ENCODE data around the gene MEF2D.

Gene MEF2D

DNA sequence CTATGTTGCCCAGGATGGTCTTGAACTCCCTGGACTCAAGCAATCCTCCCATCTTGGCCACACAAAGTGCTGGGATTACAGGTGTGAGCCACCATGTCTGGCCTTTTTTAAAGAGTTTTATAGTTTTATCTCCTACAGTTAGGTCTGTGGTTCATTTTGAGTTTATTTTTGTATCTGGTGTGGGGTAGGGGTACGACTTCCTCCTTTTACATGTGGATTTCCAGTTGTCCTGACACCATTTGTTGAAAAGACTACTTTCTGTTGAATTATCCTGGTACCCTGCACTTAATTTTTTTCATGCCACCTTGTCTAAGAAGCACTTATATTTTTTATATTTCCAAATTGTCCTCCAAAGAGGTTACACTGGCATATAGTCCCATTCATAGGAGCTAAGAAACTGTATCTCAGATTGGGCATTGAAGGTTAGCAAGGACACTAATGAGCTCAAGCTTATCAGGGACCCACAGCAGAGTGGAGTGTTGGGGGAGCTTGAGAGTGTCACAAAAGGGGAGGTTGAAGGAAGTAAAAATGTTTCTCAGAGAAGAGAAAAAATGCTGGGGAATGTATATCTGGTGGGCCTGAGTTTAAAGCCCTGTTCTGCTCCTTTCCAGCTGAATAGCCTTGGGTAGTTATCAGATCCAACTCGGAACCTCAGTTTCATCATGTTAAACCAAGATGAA is 23.4 kb upstream of the MEF2D start:
- DNase-seq: no peak

DNA sequence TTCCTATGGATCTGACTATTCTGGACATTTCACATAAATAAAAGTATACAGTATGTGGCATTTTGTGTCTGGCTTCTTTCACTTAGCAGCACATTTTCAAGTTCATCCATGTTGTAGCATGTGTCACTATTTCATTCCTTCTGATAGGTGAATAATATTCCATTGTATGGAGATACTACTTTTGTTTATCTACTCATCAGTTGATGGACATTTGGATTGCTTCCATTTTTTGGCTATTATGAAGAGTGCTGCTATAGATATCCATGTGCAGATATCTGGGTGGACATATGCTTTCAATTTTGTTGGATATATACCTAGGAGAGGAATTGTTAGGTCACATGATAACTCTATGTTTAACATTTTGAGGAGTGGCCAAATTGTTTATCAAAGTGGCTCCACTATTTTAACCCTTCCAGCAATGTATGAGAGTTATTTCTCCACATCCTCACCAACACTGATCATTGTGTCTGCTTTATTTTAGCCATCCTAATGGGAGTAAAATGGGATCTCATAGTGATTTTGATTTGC is 21.9 kb upstream of the MEF2D start:
- no peak for DNase-seq

DNA sequence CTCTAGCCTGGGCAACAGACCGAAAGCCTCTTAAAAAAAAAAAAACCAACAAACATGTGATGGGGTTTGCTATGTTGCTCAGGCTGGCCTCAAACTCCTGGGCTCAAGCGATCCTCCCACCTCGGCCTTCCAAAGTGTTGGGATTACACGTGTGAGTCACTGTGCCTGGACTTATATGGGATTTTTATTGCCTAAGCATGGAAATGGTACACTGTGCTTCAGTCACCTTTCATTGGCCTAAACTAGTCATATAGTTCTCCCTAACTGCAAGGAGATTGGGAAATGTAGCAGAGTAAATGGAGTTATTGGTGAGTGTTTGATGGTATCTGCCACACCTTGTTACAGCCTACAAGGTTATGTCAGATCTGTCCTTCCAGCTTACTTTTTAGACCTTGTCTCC is 17.2 kb upstream of the MEF2D start:
- no peak for DNase-seq

DNA sequence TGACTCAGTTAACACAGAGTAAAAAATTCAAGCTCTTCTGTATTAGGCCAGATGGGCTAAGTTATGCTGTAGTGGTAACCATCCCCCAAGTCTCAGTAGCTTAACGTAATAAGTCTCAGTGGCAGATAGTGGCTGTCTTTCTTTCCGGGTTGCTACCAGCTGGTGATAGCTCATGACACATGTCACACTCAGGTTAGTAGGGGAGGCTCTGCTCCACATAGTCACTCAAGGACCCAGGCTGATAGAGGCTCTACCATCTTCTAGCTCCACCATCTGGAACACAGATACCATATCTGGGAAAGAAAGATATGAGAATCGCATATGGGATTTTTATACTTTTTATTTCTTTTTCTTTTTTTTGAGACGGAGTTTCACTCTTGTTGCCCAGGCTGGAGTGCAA is 16.2 kb upstream of the MEF2D start:
- DNase-seq: no peak

DNA sequence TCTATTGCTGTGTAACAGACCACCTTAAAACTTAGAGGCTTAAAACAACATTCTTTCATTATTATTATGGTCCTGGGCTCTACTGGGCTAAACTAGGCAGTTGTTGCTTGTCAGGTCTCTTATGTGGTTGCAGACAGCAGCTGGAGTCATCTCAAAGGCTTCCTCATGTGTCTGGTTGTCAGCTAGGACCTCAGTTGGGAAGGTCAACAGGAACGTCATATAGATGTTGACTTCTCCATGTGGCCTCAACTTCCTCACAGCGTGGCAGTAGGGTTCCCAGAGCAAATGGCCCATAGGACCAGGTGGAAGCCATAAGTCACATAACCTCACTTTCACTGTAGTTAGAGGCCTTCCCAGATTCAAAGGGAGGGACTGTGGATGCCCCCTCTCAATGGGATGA is 15.4 kb upstream of the MEF2D start:
- DNase-seq: peak; percentile 78 to 88

DNA sequence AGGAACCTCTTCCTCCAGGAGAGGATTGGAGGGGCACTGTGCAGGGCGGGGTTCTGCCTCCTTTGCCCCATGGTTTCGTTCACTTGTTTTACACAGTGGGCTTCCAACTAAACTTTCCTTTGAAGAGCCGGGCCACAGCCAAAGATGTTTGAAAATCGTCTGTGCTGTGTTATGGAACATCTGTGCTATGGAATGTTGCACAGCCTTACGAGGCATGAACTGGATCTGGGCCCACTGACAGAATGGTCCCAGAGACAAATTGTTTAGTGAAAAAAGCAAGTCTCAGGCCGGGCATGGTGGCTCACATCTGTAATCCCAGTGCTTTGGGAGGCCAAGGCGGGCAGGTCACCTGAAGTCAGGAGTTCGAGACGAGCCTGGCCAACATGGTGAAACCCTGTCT is 12.6 kb upstream of the MEF2D start:
- DNase-seq: no peak

DNA sequence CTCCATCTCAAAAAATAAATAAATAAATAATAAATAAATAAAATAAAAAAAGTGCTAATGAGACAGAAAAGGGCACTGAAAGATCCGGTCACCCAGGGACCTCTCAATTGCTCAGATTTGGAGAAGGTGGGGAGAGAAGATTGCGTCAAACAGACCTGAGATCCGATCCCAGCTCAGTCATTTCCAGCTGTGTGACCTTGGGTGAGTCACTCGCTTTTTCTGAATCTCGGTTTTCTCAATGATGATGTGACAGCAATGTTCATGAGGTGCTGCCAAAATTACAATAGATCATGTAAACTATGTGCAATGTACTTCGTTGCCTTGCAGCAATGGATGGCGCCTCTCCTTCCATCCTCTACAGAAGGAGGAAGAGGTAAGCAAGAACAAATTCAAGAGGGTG is 11.1 kb upstream of the MEF2D start:
- DNase-seq: peak; percentile 73 to 76

DNA sequence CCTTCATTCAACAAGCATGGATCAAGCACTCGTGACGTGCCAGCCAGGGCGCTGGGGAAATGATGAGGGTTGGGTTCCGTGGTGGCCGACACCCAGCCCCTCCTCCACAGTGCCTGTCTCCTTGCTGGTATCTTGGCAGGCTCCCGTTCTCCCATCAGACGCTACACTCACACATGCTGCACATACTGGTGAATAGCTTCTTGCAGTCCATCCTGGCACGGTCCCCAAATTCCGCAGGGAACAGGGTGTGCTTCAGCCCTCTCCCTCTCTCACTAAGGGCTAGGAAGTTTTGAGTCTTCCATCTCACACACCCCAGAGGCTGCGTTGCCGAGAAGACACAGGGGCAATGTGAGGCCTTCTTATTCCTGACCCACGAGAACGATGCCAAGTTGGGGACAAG is 10.1 kb upstream of the MEF2D start:
- DNase-seq: no peak

DNA sequence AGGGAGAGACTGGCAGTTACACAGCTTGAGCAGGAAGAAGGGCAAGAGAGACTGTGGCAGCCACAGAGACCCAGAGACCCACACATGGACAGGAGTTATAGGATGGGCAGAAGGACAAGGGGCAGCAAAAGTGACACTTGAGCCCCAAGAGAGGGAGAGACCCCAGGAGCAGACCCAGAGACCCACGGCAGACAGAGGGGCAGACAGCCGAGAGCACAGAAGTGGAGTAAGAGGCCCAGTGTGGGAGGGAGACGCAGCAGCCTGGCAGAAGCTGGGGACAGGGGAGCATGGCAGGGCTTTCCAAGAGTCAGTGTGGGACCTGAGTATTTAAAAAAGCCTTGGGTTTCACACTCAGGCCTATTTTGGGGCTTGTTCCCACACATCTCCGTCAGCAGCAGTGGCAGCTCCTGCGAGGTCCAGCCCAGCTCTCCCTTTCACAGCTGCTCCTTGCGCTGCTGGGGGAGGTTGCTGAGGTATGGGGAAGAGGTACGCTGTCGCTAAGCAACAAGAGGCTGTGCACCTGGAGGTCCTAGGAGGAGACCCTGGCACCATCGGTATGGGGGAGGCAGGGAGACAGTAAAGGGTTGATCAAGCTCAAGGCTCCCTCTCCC is 9.0 kb upstream of the MEF2D start:
- DNase-seq: no peak

DNA sequence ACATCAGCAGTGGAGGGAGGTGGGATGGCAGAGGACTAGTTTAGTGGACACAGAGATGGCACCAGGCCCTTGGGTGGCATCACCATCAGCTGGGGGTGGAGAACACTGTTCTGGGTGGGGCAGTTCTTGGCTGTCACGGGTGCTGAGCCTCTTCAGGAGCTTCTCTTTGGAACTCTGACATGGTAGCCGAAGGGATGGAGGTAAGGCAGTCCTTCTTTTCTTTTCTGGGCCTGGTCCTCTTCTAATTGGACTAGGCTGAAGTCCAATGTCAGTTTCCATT is 8.3 kb upstream of the MEF2D start:
- DNase-seq: no peak

DNA sequence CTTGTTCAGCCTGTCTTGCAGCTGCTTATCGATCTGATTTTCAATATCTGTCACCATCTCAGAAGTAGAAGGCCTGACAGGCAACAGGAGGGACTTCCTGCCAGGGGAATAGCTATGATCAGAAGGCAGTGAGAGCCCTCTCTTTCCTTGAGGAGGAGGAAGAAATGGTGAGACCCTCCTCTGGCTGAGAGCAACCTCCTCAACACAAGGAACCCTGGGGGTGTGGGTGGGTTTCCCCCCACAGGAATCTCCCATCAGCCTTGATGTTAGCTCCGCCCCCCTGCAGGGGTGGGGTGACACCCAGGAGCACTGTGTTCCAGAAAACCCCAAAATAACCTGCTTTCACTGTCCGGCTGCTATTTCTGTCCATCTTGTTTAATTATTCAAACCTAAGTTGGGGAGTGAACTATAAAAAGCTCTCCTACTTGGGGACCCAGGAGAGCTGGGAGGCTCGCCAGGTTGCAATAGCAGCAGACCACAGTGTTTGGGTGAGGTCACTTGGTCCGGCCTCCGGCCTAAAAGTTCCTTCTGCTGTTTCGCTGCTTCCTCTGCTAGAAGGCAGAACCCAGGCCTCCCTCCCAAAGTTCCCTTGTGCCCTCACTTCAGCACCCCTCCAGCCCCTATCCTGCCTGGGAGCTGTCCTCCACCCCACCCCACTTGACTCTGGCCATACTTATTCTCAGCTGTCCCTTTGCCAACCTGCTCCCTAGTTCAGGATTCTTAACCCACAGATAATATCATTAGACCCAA is 7.8 kb upstream of the MEF2D start:
- peak in 1 of 2 donors; percentile 61 for DNase-seq

DNA sequence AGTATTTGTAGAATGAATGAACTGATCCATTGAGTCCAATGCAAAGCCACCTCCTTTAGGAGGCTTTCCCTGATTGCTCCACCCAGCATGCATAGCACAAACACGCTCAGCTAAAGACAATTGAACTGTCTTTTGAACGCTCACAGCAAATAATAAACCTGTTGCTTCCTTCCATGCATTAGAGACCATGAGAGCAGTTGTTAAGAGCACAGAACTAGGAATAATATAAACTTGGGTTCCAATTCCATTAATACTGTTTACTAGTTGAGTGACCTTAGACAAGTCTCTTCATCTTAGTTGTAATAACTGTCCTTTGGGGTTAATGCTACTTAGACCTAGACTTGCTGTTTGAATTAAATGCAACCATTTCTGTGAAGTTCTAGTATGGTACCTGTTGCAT is 5.9 kb upstream of the MEF2D start:
- no peak for DNase-seq

DNA sequence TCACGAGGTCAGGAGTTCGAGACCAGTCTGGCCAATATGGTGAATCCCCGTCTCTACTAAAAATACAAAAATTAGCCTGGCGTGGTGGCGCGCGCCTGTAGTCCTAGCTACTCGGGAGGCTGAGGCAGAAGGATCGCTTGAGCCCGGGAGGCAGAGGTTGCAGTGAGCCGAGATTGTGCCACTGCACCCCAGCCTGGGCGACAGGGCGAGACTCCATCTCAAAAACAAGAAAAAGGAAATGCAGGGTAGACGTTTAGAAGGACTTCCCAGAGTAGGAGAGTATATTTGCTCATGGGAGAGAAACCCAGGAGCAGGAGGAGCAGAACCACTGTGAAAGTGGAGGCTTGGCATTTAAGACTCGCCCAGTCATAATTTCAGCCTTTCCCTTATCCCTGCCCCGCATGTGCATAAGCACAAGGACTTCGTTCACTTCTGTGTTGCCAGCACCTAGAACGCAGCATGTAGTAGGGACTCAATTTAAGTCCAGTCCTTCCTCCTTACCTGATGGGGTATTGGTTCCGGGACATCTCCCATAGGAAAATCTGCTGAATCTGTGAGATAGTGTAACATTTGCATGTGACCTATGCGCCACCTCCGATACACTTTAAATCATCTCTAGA is 5.2 kb upstream of the MEF2D start:
- DNase-seq: no peak

DNA sequence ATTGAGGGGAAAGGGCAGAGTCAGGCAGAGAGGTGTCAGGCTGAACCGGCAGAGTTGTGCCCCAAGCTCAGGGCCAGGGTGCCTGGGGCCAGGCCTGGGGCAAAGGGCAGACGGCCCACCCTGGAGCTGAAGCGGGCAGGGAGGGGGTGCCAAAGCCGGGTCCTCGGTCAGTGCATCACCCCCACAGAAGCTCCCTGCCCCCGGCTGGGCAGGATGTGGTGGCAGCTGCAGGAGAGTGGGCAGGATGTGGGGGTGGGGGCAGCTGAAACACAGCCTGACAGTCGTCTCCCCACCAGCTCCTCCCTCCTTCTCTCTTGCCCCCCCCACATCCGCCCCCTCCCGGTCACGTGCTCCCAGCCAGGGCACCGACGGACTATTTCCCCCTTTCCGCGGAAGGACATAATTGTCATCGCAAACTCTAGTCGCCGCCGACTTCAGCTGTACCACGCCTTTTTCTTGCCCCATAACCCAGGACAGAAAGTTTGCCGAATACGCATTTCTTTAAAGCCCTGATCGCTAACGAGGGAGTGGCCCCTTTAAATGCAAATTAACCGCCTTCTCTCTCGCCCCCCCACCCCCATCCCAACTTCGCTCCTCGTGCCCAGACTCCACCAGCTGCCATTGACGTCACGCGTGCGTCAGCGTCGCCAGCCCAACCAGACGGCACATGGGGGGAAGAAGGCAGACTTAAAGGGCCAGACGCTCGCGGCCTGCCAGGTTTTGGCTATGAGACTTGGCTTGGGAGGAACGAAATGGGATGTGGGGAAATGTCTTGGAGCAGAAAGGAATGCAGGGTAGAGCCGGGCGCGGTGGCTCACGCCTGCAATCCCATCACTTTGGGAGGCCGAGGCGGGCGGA is 4.5 kb upstream of the MEF2D start:
- peak; percentile 97 to 98 for DNase-seq

DNA sequence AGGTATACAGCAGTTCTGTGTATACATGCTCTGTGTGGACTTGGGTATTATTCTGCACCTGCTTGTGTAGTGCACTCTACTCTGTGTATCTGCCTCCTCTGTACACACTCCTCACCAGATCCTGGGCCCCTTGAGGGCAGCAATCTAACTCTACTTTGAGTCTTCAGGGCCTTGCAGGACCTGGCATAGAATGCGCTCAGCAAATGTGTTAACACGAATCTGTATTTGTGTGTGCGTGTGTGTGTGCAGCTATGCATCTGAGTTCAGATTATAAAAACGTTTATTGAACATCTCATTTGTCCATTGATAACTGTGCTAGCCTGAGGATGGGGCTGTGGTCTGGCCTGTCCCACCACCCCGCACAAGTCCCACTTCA is 3.9 kb upstream of the MEF2D start:
- no peak for DNase-seq

DNA sequence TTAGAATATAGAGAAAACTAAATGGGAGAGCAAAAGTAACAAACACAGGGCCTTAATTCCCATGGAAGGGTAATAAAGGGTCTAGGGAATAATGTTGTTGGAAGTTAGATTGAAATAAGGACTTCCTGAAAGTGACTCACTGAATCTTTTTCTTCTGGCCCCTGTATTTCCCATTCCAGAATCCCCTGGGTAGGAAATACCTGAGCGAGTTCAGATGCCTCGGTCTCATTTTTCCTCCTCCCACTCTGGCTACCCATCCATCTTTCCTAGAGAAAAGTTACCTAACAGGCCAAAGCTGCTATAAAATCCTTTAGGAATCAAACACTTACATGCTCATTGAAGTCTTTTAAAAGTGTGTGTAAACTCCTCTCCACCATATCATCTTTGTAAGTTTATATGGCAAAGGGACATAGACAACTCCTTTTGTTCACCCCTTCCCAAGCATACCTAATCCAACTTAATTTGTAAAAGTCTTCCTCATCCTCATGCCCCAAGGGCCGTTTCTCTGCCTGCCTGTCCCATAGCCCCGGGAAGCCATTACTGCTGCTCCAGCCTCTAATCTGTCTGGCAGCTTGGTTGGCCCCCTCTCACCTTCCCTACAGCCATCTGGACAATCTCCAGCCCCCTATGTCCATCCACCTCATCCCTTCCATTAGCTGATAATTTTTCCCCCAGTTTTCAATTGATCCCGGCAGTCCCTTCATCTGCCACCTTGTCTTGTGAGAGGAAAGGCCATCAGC is 3.3 kb upstream of the MEF2D start:
- DNase-seq: no peak

DNA sequence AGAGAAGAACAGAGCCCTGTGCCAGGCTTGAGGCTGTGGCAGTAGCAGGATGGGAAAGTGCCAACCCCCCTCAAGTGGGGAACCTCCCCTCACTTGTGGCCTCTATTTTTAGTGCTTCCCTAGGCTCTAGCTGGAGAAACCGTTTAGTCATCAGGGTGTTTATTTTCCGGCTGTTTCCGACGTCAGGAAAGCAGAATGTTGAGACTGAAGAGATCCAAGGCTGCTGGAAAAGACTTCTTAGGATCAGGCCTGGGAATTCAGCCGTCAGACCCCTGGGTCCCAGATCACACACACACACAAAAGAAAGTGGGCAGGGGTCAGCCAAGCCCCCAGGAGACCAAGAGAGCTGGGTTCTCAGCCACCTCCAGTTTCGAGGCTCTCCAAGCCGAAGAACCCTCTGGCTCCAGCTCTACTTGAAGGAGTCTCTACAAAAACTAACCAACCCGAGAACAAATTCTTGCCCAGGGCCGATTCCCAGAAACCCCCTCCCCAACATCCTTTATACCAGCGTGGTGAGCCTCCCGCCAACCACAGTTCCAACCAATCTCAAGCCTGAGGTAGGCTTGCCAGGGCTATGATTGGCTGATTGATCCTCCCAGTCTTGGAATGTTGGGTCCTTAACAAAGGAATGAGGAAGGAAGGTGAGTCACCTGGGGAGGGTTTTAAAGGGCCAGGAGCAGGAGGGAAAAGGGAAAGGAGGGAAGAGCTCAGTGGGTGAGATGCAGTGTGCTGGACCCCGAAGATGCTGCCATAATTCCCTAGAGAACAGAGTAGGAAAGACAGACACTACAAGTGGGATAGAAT is 2.5 kb upstream of the MEF2D start:
- DNase-seq: peak; percentile 72 to 77

DNA sequence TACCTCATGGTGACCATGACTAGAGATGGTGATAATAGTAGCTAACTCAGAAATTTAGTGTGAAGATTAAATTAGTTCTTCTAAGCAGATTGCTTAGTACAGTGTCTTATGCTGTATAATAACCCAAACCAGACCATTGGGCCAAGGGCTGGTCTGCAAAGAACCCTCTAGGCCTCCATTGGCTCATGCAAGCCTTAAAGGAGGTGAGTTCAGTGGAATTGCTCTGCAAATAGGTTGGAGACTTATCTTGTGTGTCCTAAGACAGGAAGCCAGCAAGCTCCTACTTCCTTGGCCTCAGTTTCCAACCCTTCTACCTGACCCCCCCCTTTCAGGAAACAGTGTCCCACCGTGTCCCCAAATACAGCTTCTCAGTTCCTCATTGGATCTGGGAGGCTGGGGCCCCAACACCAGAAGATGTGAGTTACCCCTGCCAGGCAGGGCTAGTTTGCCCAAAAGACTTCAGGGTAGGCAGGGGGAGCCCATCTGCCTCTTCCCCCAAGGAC is 1.9 kb upstream of the MEF2D start:
- DNase-seq: no peak

DNA sequence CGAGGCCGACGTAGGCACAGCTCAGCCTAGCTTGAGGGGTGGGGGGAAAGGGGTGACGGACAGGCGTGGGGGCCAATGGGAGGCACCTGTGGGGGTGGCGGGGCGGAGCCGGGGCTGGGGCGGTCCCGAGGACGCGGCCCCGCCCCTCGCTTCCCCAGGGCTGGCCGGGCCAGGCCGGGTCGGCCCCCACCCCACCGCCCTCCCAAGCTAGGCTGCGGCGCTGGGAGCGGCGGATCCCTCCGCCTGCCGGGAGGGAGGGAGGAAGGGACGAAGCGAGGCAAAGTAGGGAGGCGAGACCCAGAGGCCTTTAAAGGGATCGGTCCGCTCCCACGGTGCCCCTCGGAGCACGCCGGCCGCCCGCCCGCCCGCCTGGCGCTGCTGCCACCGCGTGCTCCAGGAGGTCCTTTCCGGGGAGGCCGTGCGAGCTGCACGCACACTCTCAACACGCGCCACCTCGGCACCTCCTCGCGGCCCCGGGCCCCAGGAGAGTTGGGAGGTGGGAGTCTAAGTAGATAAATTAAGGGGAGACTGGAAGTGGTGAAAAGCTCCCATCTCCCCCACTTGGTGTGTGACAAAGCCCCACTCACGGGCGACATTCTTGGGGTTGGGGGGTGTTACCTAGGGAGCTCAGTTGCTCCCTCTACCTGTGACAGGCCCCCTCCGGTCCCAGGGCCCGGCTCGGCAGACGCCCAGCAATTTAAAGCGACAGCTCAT is 375 bp upstream of the MEF2D start:
- DNase-seq: peak; percentile 94
